Mesothelial cell of epicardium (in vitro differentiated cells): ENCODE measurements around the gene DSE. TPM values are rescaled to one million over a fixed set of nuclear protein-coding genes. Genes with fewer than 3 reads are reported as not detected.

Source experiments
- DNase-seq, 2 experiments: peaks; one replicate each; pipeline ENCODE4 v3.0.0; 2021; ENCODE audit warnings: low spot score in 2 of 2; ENCODE audit not compliant: unreplicated experiment in 2 of 2
- H3K27ac Mint-ChIP-seq: 2 replicates; pipeline ENCODE4 v1.8.0; 2021; ENCODE audit warnings: mixed read lengths
- H3K27me3 Mint-ChIP-seq: 2 replicates; pipeline ENCODE4 v1.8.0; 2021; ENCODE audit warnings: low read depth, mixed read lengths
- H3K36me3 Mint-ChIP-seq: 2 replicates; pipeline ENCODE4 v1.8.0; 2021; ENCODE audit warnings: mixed read lengths
- H3K4me1 Mint-ChIP-seq: 2 replicates; pipeline ENCODE4 v1.8.0; 2021; ENCODE audit warnings: mixed read lengths
- H3K4me3 Mint-ChIP-seq: 2 replicates; pipeline ENCODE4 v1.8.0; 2021; ENCODE audit warnings: mild to moderate bottlenecking, moderate library complexity, mixed read lengths
- H3K9me3 Mint-ChIP-seq: 2 replicates; pipeline ENCODE4 v1.8.0; 2021; ENCODE audit warnings: mixed read lengths
- CTCF ChIP-seq: fragments of 200-600 bp; sonication (generic); IDR thresholded peaks from one replicate; pipeline ENCODE4 v1.5.0; 2021; ENCODE audit warnings: antibody characterized with exemption; ENCODE audit not compliant: unreplicated experiment
- total RNA-seq: library from RNA; stranded (reverse); gene quantifications from 3 replicates; pipeline ENCODE4 v1.2.1, GENCODE V29; 2021

The DSE gene
- total RNA-seq, 1 donor from 2014 or later = 70.7 TPM

GRCh38 chr6:116375262-116375661 lies 4.5 kb downstream of the DSE start:
- H3K36me3 Mint-ChIP-seq = no peaks in the 10 kb centered on the region
- no peak for DNase-seq
- no peaks in the 10 kb centered on the region for H3K27me3 Mint-ChIP-seq
- no peaks in the 10 kb centered on the region for H3K9me3 Mint-ChIP-seq
- TF ChIP-seq CTCF = no peak
- no peak overlapping the region for H3K4me3 Mint-ChIP-seq
- H3K27ac Mint-ChIP-seq = peak overlapping the region; percentile 21
- H3K4me1 Mint-ChIP-seq = peaks cover 59% of the 10 kb centered on the region

GRCh38 chr6:116376149-116376548 lies 5.4 kb downstream of the DSE start:
- no peak for TF ChIP-seq CTCF
- peak overlapping the region; percentile 67 for H3K27ac Mint-ChIP-seq
- H3K27me3 Mint-ChIP-seq = no peaks in the 10 kb centered on the region
- no peak for DNase-seq
- H3K9me3 Mint-ChIP-seq = no peaks in the 10 kb centered on the region
- no peak overlapping the region for H3K4me3 Mint-ChIP-seq
- peaks cover 2% of the 10 kb centered on the region for H3K36me3 Mint-ChIP-seq
- H3K4me1 Mint-ChIP-seq = peaks cover 61% of the 10 kb centered on the region

GRCh38 chr6:116379764-116380163 lies 9.0 kb downstream of the DSE start:
- Mint-ChIP-seq H3K27me3 (no peaks in the 10 kb centered on the region), H3K4me1 (peaks cover 66% of the 10 kb centered on the region), H3K9me3 (no peaks in the 10 kb centered on the region), H3K27ac (peak overlapping the region; percentile 22), H3K4me3 (no peak overlapping the region), H3K36me3 (peaks cover 2% of the 10 kb centered on the region)
- TF ChIP-seq CTCF = no peak
- no peak for DNase-seq

GRCh38 chr6:116380346-116380745 lies 9.6 kb downstream of the DSE start:
- Mint-ChIP-seq H3K9me3 (no peaks in the 10 kb centered on the region), H3K27me3 (no peaks in the 10 kb centered on the region)

GRCh38 chr6:116381000-116381399 lies 10.3 kb downstream of the DSE start:
- H3K9me3 Mint-ChIP-seq = no peaks in the 10 kb centered on the region
- no peak for DNase-seq
- no peak overlapping the region for H3K4me3 Mint-ChIP-seq
- H3K36me3 Mint-ChIP-seq = peaks cover 2% of the 10 kb centered on the region
- peaks cover 74% of the 10 kb centered on the region for H3K4me1 Mint-ChIP-seq
- no peaks in the 10 kb centered on the region for H3K27me3 Mint-ChIP-seq
- H3K27ac Mint-ChIP-seq = no peak overlapping the region
- no peak for TF ChIP-seq CTCF

More at GRCh38 chr6:116380346-116380745, 9.6 kb downstream of the DSE start:
- Mint-ChIP-seq H3K4me3 (no peak overlapping the region), H3K36me3 (peaks cover 2% of the 10 kb centered on the region), H3K27ac (peak overlapping the region; percentile 22), H3K4me1 (peaks cover 71% of the 10 kb centered on the region)
- DNase-seq = no peak
- no peak for TF ChIP-seq CTCF

- DNase-seq = no peak
- no peaks in the 10 kb centered on the region for H3K9me3 Mint-ChIP-seq
- H3K27me3 Mint-ChIP-seq = no peaks in the 10 kb centered on the region
- peaks cover 2% of the 10 kb centered on the region for H3K36me3 Mint-ChIP-seq
- peaks cover 67% of the 10 kb centered on the region for H3K4me1 Mint-ChIP-seq
- no peak overlapping the region for H3K4me3 Mint-ChIP-seq
- no peak for TF ChIP-seq CTCF
- H3K27ac Mint-ChIP-seq = peak overlapping the region; percentile 0
Measured at GRCh38 chr6:116382587-116382986, 11.8 kb downstream of the DSE start.
